ENCODE results near the gene BCL7A. TPM values are rescaled to one million over a fixed set of nuclear protein-coding genes. Genes with fewer than 3 reads are reported as not detected.

BCL7A gene
- total and polyA plus RNA-seq, 12 donors, result 3.4 to 25.7 (median 15.4) TPM

DNA sequence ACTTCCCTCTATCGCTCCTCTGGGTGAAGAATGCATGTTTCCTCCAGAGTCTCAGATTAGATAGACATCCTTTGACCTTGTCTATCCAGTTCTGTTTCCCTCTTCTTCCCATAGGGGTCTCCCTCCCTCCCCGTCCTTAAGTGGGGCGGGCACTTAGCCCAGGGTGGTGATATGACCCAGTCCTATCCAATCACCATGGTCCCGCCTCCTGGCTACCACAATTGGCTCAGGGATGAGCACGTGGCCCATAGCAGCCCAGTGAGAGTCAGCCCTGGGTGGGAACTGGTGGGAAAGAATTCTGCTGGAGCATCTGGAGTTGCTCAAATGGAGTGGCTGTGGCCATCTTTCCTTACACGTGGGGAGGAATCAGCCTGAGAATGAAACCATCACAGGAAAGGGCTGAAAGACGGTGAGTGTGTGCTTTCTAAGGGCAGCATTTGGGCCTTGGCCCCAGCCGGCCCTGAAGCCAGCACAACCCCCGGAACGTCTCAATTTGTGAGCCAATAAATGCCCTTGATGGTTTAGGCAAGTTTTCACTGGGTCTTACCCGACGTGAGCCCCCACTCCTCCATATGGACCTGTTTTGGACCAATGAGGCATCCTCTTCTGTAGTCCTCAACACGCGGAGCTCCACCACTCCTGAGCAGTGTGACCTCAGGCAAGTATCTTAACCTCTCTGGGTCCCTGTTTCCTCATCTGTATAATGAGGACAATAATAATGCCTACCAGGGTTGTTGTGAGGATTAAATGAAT, 42.5 kb downstream of the BCL7A start:
- peak; percentile 81 to 91 for DNase-seq
- H3K4me1 ChIP-seq, result peaks cover 15 to 64% (median 45%) of the 10 kb centered on the region in 9 donors
- no peaks in the 10 kb centered on the region for H3K27me3 ChIP-seq
- peaks cover 0 to 20% (median 6%) of the 10 kb centered on the region in 9 donors for H3K36me3 ChIP-seq
- peak overlapping the region; percentile 65 to 86 (median 72) for H3K27ac ChIP-seq
- WGBS, 2 donors, result 50 to 52% methylated on average over 14 of the region's 14 CpGs
- no peaks in the 10 kb centered on the region for H3K9me3 ChIP-seq
- ATAC-seq, result peak; percentile 89 to 94 (median 92)
- H3K4me3 ChIP-seq, result peak overlapping the region in 6 of 10 donors; percentile 7 to 32 (median 14)
- intact Hi-C loops (cut with DNase I), result no loop called here
- peak in 8 of 9 donors; percentile 17 to 64 (median 48) for TF ChIP-seq CTCF (IDR thresholded peaks at IDR 0.05)

GRCh38 chr12:122064780-122065588, 43.3 kb downstream of the BCL7A start:
- intact Hi-C loops (cut with DNase I), result no loop called here
- TF ChIP-seq CTCF (IDR thresholded peaks at IDR 0.05), result no peak
- DNase-seq, result peak in 1 of 2 donors; percentile 42
- no peaks in the 10 kb centered on the region for H3K9me3 ChIP-seq
- H3K4me3 ChIP-seq, result peak overlapping the region in 3 of 10 donors; percentile 10 to 32 (median 11)
- peak in 6 of 8 donors; percentile 12 to 68 (median 32) for ATAC-seq
- H3K27me3 ChIP-seq, result no peaks in the 10 kb centered on the region
- H3K36me3 ChIP-seq, result peaks cover 0 to 12% (median 0%) of the 10 kb centered on the region in 9 donors
- H3K27ac ChIP-seq, result peak overlapping the region in 8 of 10 donors; percentile 2 to 86 (median 72)
- WGBS, 2 donors, result 71% methylated on average over 16 of the region's 16 CpGs
- peaks cover 15 to 58% (median 45%) of the 10 kb centered on the region in 9 donors for H3K4me1 ChIP-seq

- Histone ChIP-seq H3K36me3 (no peaks in the 10 kb centered on the region), H3K4me1 (peaks cover 13 to 53% (median 44%) of the 10 kb centered on the region in 9 donors), H3K4me3 (no peak overlapping the region), H3K27me3 (no peaks in the 10 kb centered on the region), H3K27ac (no peak overlapping the region), H3K9me3 (no peaks in the 10 kb centered on the region)
- ATAC-seq (no peak), DNase-seq (no peak)
- no peak for TF ChIP-seq CTCF (IDR thresholded peaks at IDR 0.05)
- WGBS, 2 donors, result 94 to 96% methylated on average over 5 of the region's 5 CpGs
- intact Hi-C loops (cut with DNase I), result no loop called here
Measured at GRCh38 chr12:122067548-122067947, 45.9 kb downstream of the BCL7A start.

DNA sequence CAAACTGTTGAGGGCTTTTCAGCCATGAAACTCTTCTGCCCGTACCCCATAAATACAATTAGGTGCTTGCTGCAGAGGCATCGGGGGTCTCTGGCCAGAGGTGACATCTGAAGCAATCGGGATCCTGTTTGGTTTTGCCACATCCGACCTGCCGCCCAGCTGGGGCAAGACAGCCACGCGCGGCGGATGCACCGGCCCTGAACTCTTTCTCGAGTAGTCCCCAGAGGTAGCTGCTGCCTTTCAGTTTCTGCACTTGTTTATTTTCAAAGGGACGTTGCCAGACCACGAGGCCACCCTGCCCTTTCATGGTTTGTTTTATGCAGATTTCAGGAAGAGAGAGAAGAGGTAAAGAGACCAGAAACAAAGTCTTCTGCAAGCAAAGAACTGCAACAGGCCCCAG, 46.3 kb downstream of the BCL7A start:
- H3K27ac ChIP-seq, result no peak overlapping the region
- no peaks in the 10 kb centered on the region for H3K9me3 ChIP-seq
- ATAC-seq (no peak), DNase-seq (peak; percentile 46 to 48)
- WGBS, 2 donors, result 40 to 54% methylated on average over 13 of the region's 13 CpGs
- H3K4me1 ChIP-seq, result peaks cover 12 to 51% (median 44%) of the 10 kb centered on the region in 9 donors
- no peaks in the 10 kb centered on the region for H3K36me3 ChIP-seq
- intact Hi-C loops (cut with DNase I), result no loop called here
- no peak for TF ChIP-seq CTCF (IDR thresholded peaks at IDR 0.05)
- no peak overlapping the region for H3K4me3 ChIP-seq
- H3K27me3 ChIP-seq, result no peaks in the 10 kb centered on the region

Data from heart right ventricle (tissue), 16 donors.